Upper lobe of left lung (tissue), 6 donors: ENCODE data around the gene CSF1R. TPM values are rescaled to one million over a fixed set of nuclear protein-coding genes. Genes with fewer than 3 reads are reported as not detected.

Experiments
- ATAC-seq, 2 donors: fragments of 200-7000 bp; cut with Tn5 transposase; one replicate each; pipeline ENCODE4 v1.9.1; 2022; ENCODE audit warnings: mild to moderate bottlenecking in 2 of 2, moderate library complexity in 2 of 2; ENCODE audit not compliant: low FRiP score in 2 of 2
- DNase-seq, 2 donors: peaks; one replicate each; pipeline ENCODE4 v3.0.0-alpha.2; 2019 to 2020
- H3K27ac ChIP-seq, 4 donors: fragments of 200-600 bp; sonication (generic); one replicate each; pipeline ENCODE4 v1.5.1; 2016 to 2019
- H3K27me3 ChIP-seq, 4 donors: fragments of 200-600 bp; sonication (generic); one replicate each; pipeline ENCODE4 v1.5.1; 2017 to 2019
- H3K36me3 ChIP-seq, 4 donors: fragments of 200-600 bp; sonication (generic); one replicate each; pipeline ENCODE4 v1.5.1; 2016 to 2019
- H3K4me1 ChIP-seq, 4 donors: fragments of 200-600 bp; sonication (generic); one replicate each; pipeline ENCODE4 v1.5.1; 2018 to 2019
- H3K4me3 ChIP-seq, 4 donors: fragments of 200-600 bp; sonication (generic); one replicate each; pipeline ENCODE4 v1.5.1; 2017 to 2019; ENCODE audit warnings: mild to moderate bottlenecking in 2 of 4, moderate library complexity in 1 of 4
- H3K9me3 ChIP-seq, 4 donors: fragments of 200-600 bp; sonication (generic); one replicate each; pipeline ENCODE4 v1.5.1; 2018 to 2019
- EP300 ChIP-seq, 4 donors: sonication (generic); formaldehyde crosslinking; IDR thresholded peaks; one replicate each; pipeline ENCODE4 v1.5.1; 2017; ENCODE audit warnings: antibody characterized with exemption in 4 of 4, control low read depth in 2 of 4
- POLR2A ChIP-seq, 4 donors: fragments of 450-650 bp; IDR thresholded peaks; one replicate each; pipeline ENCODE4 v1.5.1; 2016 to 2017; ENCODE audit warnings: antibody characterized with exemption in 4 of 4, mild to moderate bottlenecking in 2 of 4
- POLR2AphosphoS5 ChIP-seq, 2 donors: sonication (generic); formaldehyde crosslinking; IDR thresholded peaks; one replicate each; pipeline ENCODE4 v1.5.1; 2017; ENCODE audit warnings: antibody characterized with exemption in 2 of 2
- WGBS, 2 donors: methylation state at CpG; one replicate each; pipeline ENCODE4 v1.1.5; 2017 to 2018; 5-methylcytosine and 5-hydroxymethylcytosine counted together
- total RNA-seq, 6 donors: library from RNA; depleted of rRNA in 4 of 6; stranded (reverse); fragments of >200 nt in 4 of 6; gene quantifications; one replicate each; pipeline versions ENCODE4 v1.1.0 to v1.2.1, GENCODE V29; 2016 to 2021
- TF ChIP-seq, protein P1 (sequence below), 6 experiments: fragments of 450-650 bp in 4 of 6; fragments of 200-600 bp in 2 of 6; sonication (generic) in 2 of 6; IDR thresholded peaks; one replicate each; pipeline ENCODE4 v1.5.1; 2016 to 2019; ENCODE audit warnings: antibody characterized with exemption in 6 of 6
- donor health status: DM: no; HTN: no; CAD: no; lungs with moderate emphysema.
- donor health status: DM: no; HTN: yes; CAD: no; lungs with severe emphysema.

The CSF1R gene
- total RNA-seq, 6 donors from 2014 or later: 13.9 to 101 (median 57.9) TPM

DNA sequence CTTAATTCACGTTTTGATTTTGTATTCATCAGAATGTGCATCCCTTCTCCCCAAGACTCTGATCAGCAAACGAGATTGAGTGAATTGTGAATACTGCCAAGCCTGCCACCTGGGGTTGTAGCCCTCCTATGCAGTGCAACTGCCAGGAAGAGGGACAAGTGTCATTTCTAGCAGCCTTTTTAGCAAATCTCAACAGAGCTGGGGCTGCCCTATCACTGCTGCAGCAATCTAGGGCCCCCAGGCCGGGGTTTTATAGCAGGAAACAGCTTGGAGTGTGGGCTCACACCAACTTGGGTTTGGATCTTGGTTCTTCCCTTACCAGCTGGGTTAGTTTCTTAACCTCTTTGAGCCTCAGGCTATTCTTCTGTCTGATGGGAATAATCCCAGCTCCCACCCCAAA lies 4.0 kb downstream of the CSF1R start:
- no peaks in the 10 kb centered on the region for H3K27me3 ChIP-seq
- no peak for DNase-seq
- ATAC-seq: no peak
- 35 to 65% methylated on average over 3 of the region's 3 CpGs for WGBS, 2 donors
- peaks cover 5 to 17% (median 6%) of the 10 kb centered on the region in 4 donors for H3K4me1 ChIP-seq
- TF ChIP-seq POLR2A (IDR thresholded peaks at IDR 0.05) (no peak), POLR2AphosphoS5 (IDR thresholded peaks at IDR 0.05) (no peak), EP300 (IDR thresholded peaks at IDR 0.05) (no peak)
- TF ChIP-seq, protein P1, sequence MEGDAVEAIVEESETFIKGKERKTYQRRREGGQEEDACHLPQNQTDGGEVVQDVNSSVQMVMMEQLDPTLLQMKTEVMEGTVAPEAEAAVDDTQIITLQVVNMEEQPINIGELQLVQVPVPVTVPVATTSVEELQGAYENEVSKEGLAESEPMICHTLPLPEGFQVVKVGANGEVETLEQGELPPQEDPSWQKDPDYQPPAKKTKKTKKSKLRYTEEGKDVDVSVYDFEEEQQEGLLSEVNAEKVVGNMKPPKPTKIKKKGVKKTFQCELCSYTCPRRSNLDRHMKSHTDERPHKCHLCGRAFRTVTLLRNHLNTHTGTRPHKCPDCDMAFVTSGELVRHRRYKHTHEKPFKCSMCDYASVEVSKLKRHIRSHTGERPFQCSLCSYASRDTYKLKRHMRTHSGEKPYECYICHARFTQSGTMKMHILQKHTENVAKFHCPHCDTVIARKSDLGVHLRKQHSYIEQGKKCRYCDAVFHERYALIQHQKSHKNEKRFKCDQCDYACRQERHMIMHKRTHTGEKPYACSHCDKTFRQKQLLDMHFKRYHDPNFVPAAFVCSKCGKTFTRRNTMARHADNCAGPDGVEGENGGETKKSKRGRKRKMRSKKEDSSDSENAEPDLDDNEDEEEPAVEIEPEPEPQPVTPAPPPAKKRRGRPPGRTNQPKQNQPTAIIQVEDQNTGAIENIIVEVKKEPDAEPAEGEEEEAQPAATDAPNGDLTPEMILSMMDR (IDR thresholded peaks at IDR 0.05): no peak
- H3K27ac ChIP-seq: peak overlapping the region in 3 of 4 donors; percentile 6 to 30 (median 26)
- H3K9me3 ChIP-seq: no peaks in the 10 kb centered on the region
- no peaks in the 10 kb centered on the region for H3K36me3 ChIP-seq
- peak overlapping the region in 1 of 4 donors; percentile 30 for H3K4me3 ChIP-seq

DNA sequence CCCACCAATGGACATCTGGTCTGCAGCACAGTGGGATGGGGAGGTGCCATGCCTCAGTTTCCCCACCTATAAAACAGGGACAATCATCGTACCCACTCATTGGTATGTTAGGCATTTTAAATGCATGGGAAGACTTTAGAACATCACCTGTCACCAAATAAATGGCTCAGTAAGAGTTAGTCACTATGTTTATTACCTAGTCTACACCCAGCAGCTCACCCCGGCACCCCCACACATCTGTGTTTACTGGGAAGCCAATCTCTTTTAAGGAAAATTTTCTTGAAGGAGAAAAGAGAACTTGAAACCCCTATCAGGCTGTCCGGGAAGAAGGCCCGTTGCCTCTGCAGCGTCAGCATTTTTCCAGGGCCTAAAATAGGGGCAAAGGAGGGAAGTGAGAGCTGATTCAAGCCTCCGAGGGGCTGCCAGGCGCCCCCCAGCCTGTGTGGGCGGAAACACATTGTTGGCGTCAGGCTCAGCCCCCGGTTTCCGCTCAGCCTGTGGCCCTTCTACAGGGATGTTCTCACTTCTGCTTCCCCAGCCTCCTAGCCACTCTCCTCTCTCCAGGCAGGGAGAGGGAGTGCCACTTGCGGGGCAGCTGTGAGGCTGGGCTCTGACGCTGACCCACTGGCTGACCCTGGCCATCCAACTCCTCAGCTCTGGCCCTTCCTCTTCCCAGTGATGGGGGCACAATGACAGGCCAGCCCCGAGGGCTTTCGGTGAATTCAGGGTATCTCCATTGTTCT lies 4.6 kb downstream of the CSF1R start:
- H3K36me3 ChIP-seq: no peaks in the 10 kb centered on the region
- ATAC-seq (peak; percentile 76 to 91), DNase-seq (peak; percentile 75 to 87)
- H3K27ac ChIP-seq: peak overlapping the region in 2 of 4 donors; percentile 26 to 30
- 24% methylated on average over 11 to 14 of the region's 15 CpGs for WGBS, 2 donors
- peaks cover 5 to 17% (median 6%) of the 10 kb centered on the region in 4 donors for H3K4me1 ChIP-seq
- peak overlapping the region in 1 of 4 donors; percentile 10 for H3K4me3 ChIP-seq
- no peaks in the 10 kb centered on the region for H3K27me3 ChIP-seq
- TF ChIP-seq POLR2A (IDR thresholded peaks at IDR 0.05) (peak in 1 of 4 donors; percentile 64), EP300 (IDR thresholded peaks at IDR 0.05) (no peak), POLR2AphosphoS5 (IDR thresholded peaks at IDR 0.05) (peak in 1 of 2 donors; percentile 29)
- TF ChIP-seq, protein P1 (IDR thresholded peaks at IDR 0.05): no peak
- H3K9me3 ChIP-seq: no peaks in the 10 kb centered on the region

DNA sequence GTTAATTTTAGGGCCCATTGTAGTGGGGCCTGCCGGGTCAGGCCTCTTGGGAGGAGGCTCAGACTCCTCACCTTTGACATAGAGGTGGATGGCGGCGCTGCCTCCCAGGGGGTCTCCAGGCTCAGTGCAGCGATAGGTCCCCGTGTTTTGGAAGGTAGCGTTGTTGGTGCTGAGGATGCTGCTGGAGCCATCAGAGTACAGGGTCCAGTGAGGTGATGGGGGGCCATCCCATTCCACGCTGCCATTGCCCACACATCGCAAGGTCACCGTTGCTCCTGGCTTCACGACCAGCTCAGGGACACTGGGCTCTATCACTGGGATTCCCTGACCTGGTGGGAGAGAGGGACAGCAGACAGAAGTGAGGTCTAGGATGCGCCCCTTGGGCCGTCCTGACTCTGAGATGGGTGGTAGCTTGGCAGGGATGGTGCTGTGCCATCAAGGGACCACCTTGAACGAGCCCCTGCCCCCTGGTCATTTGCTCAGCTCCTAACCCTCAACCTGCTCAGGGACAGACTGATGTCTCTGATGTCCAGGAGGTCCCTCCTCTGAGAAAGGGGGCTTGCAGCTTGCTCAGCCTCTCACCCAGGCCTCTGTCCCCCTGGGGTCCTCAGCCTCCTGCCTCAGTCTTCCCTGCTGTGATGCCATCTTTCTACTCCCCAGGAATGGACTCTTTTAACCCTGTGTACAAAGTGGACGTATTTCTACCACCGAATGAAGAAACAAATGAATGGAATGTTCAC lies 5.5 kb downstream of the CSF1R start:
- no peak overlapping the region for H3K4me3 ChIP-seq
- no peak overlapping the region for H3K27ac ChIP-seq
- peaks cover 5 to 17% (median 6%) of the 10 kb centered on the region in 4 donors for H3K4me1 ChIP-seq
- no peaks in the 10 kb centered on the region for H3K9me3 ChIP-seq
- no peak for DNase-seq
- no peak for ATAC-seq
- no peaks in the 10 kb centered on the region for H3K36me3 ChIP-seq
- TF ChIP-seq POLR2A (IDR thresholded peaks at IDR 0.05): no peak
- no peak for TF ChIP-seq EP300 (IDR thresholded peaks at IDR 0.05)
- WGBS, 2 donors: 85 to 86% methylated on average over 11 to 15 of the region's 15 CpGs
- no peaks in the 10 kb centered on the region for H3K27me3 ChIP-seq

DNA sequence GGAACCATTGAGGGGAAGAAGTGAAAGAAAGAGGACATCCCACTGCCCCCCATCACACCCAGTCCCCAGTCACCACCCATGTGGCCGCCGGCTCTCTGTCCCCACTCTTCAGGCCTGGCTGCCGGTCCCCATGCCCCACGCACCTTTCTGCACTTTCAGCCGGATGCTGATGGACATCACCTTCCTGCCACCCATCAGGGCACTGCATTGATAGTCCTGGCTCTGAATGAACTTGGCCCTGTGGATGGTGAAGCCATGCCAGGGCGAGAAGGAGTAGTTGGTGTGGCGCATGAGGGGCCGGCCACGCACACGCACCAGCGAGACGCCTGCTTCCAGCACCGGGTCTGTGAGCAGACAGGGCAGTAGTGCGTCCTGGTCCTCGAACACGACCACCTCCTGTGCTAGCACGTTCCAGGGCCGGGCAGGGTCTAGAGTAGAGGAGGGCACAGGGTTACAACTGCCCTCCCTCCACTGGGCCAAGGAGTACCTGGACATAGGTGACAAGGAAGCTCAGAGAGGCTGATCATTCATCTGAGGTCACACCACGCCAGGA lies 6.4 kb downstream of the CSF1R start:
- no peak for ATAC-seq
- no peaks in the 10 kb centered on the region for H3K27me3 ChIP-seq
- DNase-seq: no peak
- H3K4me3 ChIP-seq: no peak overlapping the region
- TF ChIP-seq, protein P1 (IDR thresholded peaks at IDR 0.05): no peak
- TF ChIP-seq EP300 (IDR thresholded peaks at IDR 0.05): no peak
- no peak for TF ChIP-seq POLR2AphosphoS5 (IDR thresholded peaks at IDR 0.05)
- TF ChIP-seq POLR2A (IDR thresholded peaks at IDR 0.05): no peak
- peaks cover 5 to 17% (median 6%) of the 10 kb centered on the region in 4 donors for H3K4me1 ChIP-seq
- WGBS, 2 donors: 94% methylated on average over 19 of the region's 19 CpGs
- no peak overlapping the region for H3K27ac ChIP-seq
- no peaks in the 10 kb centered on the region for H3K9me3 ChIP-seq
- no peaks in the 10 kb centered on the region for H3K36me3 ChIP-seq
